ENCODE results near the gene FLRT2. TPM values are rescaled to one million over a fixed set of nuclear protein-coding genes. Genes with fewer than 3 reads are reported as not detected.

The FLRT2 gene
- total RNA-seq, 1 experiment from 2014 or later = 0.17 TPM

DNA sequence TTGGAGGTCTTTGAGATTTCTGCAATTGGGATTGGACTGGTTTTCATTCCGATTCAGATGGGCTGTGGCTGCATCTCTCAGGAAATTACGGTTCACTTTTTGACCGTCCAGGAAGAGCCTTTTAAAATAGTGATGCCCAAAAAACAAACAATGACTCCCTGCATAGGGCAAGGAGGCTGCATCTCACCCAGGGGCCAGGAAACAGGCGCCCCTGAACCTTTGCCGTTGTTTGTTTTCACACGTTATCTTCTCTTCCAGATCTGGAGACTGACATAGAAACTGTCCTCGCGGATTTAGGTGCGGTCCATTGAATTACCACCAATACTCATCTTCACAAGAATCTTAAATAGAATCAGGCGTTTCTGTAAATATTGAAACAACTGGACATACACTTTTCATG lies 66.0 kb downstream of the FLRT2 start:
- H3K36me3 ChIP-seq (ENCODE audit: control insufficient read depth in 1 of 2, insufficient read depth in 2 of 2, low read length in 2 of 2) = no peaks in the 10 kb centered on the region
- POLR2A ChIA-PET = no interaction called here

More for the DNA sequence above, 66.0 kb downstream of the FLRT2 start:
- Histone ChIP-seq H3K27me3 (ENCODE audit: insufficient read depth, low read length) (no peaks in the 10 kb centered on the region), H3K9me3 (ENCODE audit: control insufficient read depth in 1 of 2, insufficient read depth in 1 of 2, low read depth in 1 of 2, low read length in 2 of 2) (peaks cover 10 to 13% of the 10 kb centered on the region in 2 experiments; a peak in 2 of 4 replicates), H3K9me2 (ENCODE audit: insufficient read depth) (no peaks in the 10 kb centered on the region), H3K4me2 (ENCODE audit: low read length) (no peak overlapping the region), H3K79me2 (ENCODE audit: insufficient read depth, low read length) (no peaks in the 10 kb centered on the region), H4K20me1 (ENCODE audit: insufficient read depth) (no peaks in the 10 kb centered on the region), H2AFZ (ENCODE audit: low read depth, low read length, poor library complexity, severe bottlenecking) (no peak overlapping the region), H3K27ac (ENCODE audit: low read depth, low read length) (no peak overlapping the region), H3K9ac (ENCODE audit: low read length) (no peak overlapping the region), H3K4me3 (replicated peaks in 1 of 2; ENCODE audit: low read depth in 1 of 2, low read length in 2 of 2) (no peak overlapping the region), H3K4me1 (ENCODE audit: control insufficient read depth in 1 of 2, insufficient read depth in 2 of 2, low read length in 2 of 2) (no peaks in the 10 kb centered on the region)
- TF ChIP-seq POLR2A (IDR thresholded peaks at IDR 0.05; ENCODE audit: borderline replicate concordance, extremely low read depth, insufficient read depth, insufficient read length) (no peak), ELF1 (IDR thresholded peaks at IDR 0.05; ENCODE audit: borderline replicate concordance, low read depth) (no peak), EGR1 (IDR thresholded peaks at IDR 0.05; ENCODE audit: low read depth) (no peak), SIN3A (IDR thresholded peaks at IDR 0.05; ENCODE audit: low read depth) (no peak), POLR2AphosphoS5 (IDR thresholded peaks at IDR 0.05; ENCODE audit: low read depth, low read length) (no peak), YY1 (IDR thresholded peaks at IDR 0.05; ENCODE audit: extremely low read depth, insufficient replicate concordance, low read depth, low read length) (no peak), EZH2 (IDR thresholded peaks at IDR 0.05) (no peak), FOSL1 (IDR thresholded peaks at IDR 0.05; ENCODE audit: low read depth) (no peak), ZNF274 (IDR thresholded peaks at IDR 0.05; ENCODE audit: low read depth, low read length) (no peak), TCF7L2 (IDR thresholded peaks at IDR 0.05; ENCODE audit: borderline replicate concordance, extremely low read depth, insufficient read depth, insufficient read length) (no peak), CBX3 (IDR thresholded peaks at IDR 0.05; ENCODE audit: low read depth) (no peak), SRF (IDR thresholded peaks at IDR 0.05; ENCODE audit: low read depth) (no peak), CEBPB (IDR thresholded peaks at IDR 0.05; ENCODE audit: low read depth) (no peak), ZFX (IDR thresholded peaks at IDR 0.05) (no peak), JUND (IDR thresholded peaks at IDR 0.05) (no peak), RAD21 (IDR thresholded peaks at IDR 0.05; ENCODE audit: low read depth) (no peak)
- TF ChIP-seq, protein P1, sequence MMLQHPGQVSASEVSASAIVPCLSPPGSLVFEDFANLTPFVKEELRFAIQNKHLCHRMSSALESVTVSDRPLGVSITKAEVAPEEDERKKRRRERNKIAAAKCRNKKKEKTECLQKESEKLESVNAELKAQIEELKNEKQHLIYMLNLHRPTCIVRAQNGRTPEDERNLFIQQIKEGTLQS (IDR thresholded peaks at IDR 0.05) = no peak
- TF ChIP-seq, protein P2, sequence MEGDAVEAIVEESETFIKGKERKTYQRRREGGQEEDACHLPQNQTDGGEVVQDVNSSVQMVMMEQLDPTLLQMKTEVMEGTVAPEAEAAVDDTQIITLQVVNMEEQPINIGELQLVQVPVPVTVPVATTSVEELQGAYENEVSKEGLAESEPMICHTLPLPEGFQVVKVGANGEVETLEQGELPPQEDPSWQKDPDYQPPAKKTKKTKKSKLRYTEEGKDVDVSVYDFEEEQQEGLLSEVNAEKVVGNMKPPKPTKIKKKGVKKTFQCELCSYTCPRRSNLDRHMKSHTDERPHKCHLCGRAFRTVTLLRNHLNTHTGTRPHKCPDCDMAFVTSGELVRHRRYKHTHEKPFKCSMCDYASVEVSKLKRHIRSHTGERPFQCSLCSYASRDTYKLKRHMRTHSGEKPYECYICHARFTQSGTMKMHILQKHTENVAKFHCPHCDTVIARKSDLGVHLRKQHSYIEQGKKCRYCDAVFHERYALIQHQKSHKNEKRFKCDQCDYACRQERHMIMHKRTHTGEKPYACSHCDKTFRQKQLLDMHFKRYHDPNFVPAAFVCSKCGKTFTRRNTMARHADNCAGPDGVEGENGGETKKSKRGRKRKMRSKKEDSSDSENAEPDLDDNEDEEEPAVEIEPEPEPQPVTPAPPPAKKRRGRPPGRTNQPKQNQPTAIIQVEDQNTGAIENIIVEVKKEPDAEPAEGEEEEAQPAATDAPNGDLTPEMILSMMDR (IDR thresholded peaks at IDR 0.05 in 2 of 3, conservative IDR thresholded peaks at IDR 0.05 in 1 of 3; ENCODE audit: borderline replicate concordance in 1 of 3, insufficient read depth in 1 of 3, low read depth in 2 of 3, low read length in 2 of 3) = no peak
- CTCF ChIA-PET = no interaction called here
- no TSS peak for BruUV-seq (replicated peaks)
- no peak for DNase-seq (ENCODE audit: low read depth, low spot score)
- intact Hi-C loops (cut with micrococcal nuclease) = no loop called here
- no peak for ATAC-seq
- RAD21 ChIA-PET (ENCODE audit: low non-redundant PET in 1 of 2, low total read pairs in 2 of 2, uncharacterized antibody in 2 of 2, unreplicated experiment in 2 of 2) = no interaction called here

Measured in HCT116 (cell line).